Stomach (tissue), 19 donors: Measurements from ENCODE around the gene LSM3. TPM values are rescaled to one million over a fixed set of nuclear protein-coding genes. Genes with fewer than 3 reads are reported as not detected.
A peak's percentile ranks its signal among the peaks of the same experiment; 100 is the strongest.

Source experiments
- DNase-seq, 2 donors: peaks; one replicate each; pipeline versions ENCODE4 v3.0.0 to v3.0.0-alpha.2; 2013 to 2019
- H3K27ac ChIP-seq, 5 donors: fragments of 200-600 bp in 4 of 5; sonication (generic) in 4 of 5; one replicate each; pipeline ENCODE4 v1.5.1; 2013 to 2019; ENCODE audit warnings: mild to moderate bottlenecking in 1 of 5, moderate library complexity in 1 of 5
- H3K27me3 ChIP-seq, 3 donors: fragments of 200-600 bp; sonication (generic); one replicate each; pipeline ENCODE4 v1.5.1; 2017 to 2019; ENCODE audit warnings: mixed run types in 1 of 3
- H3K36me3 ChIP-seq, 4 donors: fragments of 200-600 bp; sonication (generic); 1 replicate in 3 of 4; 2 replicates in 1 of 4; pipeline ENCODE4 v1.5.1; 2016 to 2019
- H3K4me1 ChIP-seq, 4 donors: fragments of 200-600 bp; sonication (generic); one replicate each; pipeline ENCODE4 v1.5.1; 2016 to 2019
- H3K4me3 ChIP-seq, 4 donors: fragments of 200-600 bp; sonication (generic) in 3 of 4; one replicate each; pipeline ENCODE4 v1.5.1; 2016 to 2019; ENCODE audit warnings: mild to moderate bottlenecking in 1 of 4
- H3K9me3 ChIP-seq, 4 donors: fragments of 200-600 bp; sonication (generic); one replicate each; pipeline ENCODE4 v1.5.1; 2016 to 2019
- CTCF ChIP-seq, 7 experiments: fragments of 450-650 bp in 4 of 7; fragments of 200-600 bp in 3 of 7; sonication (generic) in 3 of 7; IDR thresholded peaks; one replicate each; pipeline ENCODE4 v1.5.1; 2016 to 2019; ENCODE audit warnings: antibody characterized with exemption in 7 of 7, control low read depth in 2 of 7, mild to moderate bottlenecking in 1 of 7
- EP300 ChIP-seq: sonication (generic); formaldehyde crosslinking; IDR thresholded peaks from one replicate; pipeline ENCODE4 v1.6.1; 2017; ENCODE audit warnings: antibody characterized with exemption
- POLR2A ChIP-seq, 4 donors: fragments of 450-650 bp; IDR thresholded peaks; one replicate each; pipeline ENCODE4 v1.6.1; 2016; ENCODE audit warnings: antibody characterized with exemption in 4 of 4, control low read depth in 2 of 4, mild to moderate bottlenecking in 1 of 4, moderate library complexity in 1 of 4
- POLR2AphosphoS5 ChIP-seq, 3 donors: sonication (generic); formaldehyde crosslinking; IDR thresholded peaks; one replicate each; pipeline ENCODE4 v1.6.1; 2016; ENCODE audit warnings: antibody characterized with exemption in 3 of 3
- WGBS, 5 donors: extraction: QIAGEN DNeasy Blood & Tissue Kit in 3 of 5; methylation state at CpG; one replicate each; pipeline versions ENCODE4 v1.1.5 to v1.1.7; 2013 to 2018; 5-methylcytosine and 5-hydroxymethylcytosine counted together
- intact Hi-C: fragments of 100-400 bp; cut with DNase I; formaldehyde crosslinking; loops from one replicate; pipeline ENCODE4 v1.15.1; 2023; ENCODE audit warnings: low total_unique reads
- long read RNA-seq, 10 donors: transcript quantifications; one replicate each; lab custom pipeline, GENCODE V29; 2026
- polyA plus RNA-seq, 3 donors: library from polyadenylated mRNA; stranded (reverse); fragments of 200-250 nt; gene quantifications; one replicate each; pipeline ENCODE4 v1.2.3, GENCODE V29; 2013
- total RNA-seq, 5 donors: library from RNA; depleted of rRNA; stranded (reverse); fragments of >200 nt; gene quantifications; one replicate each; pipeline versions ENCODE4 v1.1.0 to v1.2.3, GENCODE V29; 2014 to 2016
- donor health status: healthy with polysubstance abuse.
- donor health status: Bipolar disorder and iron deficiency.
- donor health status: healthy.

LSM3 gene
- total RNA-seq (10 to 100 TPM in 1 of 5 donors, 1 to 10 TPM in 4; 2.2 to 14.1 (median 6.1) TPM), polyA plus RNA-seq (10 to 100 TPM; 13.8 to 15.0 (median 14.2) TPM)
- long read RNA-seq, donor 1, transcript LSM3-201 (4 exons, 3,815 nt), result major isoform, 29 of 29 reads
- long read RNA-seq, donor 1, partial matches to known transcripts, result 0 of 29 reads
- long read RNA-seq, donor 1, other reads (novel, unspliced or antisense), result 0 of 29 reads
- long read RNA-seq, donor 2, transcript LSM3-201 (4 exons, 3,815 nt), result major isoform, 27 of 27 reads
- long read RNA-seq, donor 2, partial matches to known transcripts, result 0 of 27 reads
- long read RNA-seq, donor 2, other reads (novel, unspliced or antisense), result 0 of 27 reads
- long read RNA-seq, donor 3, transcript LSM3-201 (4 exons, 3,815 nt), result major isoform, 25 of 30 reads
- long read RNA-seq, donor 3, partial matches to known transcripts, result 5 of 30 reads
- long read RNA-seq, donor 3, other reads (novel, unspliced or antisense), result 0 of 30 reads
- long read RNA-seq, donor 4, transcript LSM3-201 (4 exons, 3,815 nt), result major isoform, 8 of 8 reads
- long read RNA-seq, donor 4, partial matches to known transcripts, result 0 of 8 reads
- long read RNA-seq, donor 4, other reads (novel, unspliced or antisense), result 0 of 8 reads
- long read RNA-seq, donor 5, transcript LSM3-201 (4 exons, 3,815 nt), result major isoform, 37 of 47 reads
- long read RNA-seq, donor 5, partial matches to known transcripts, result 10 of 47 reads
- long read RNA-seq, donor 5, other reads (novel, unspliced or antisense), result 0 of 47 reads
- long read RNA-seq, donor 6, result 0 reads
- long read RNA-seq, donor 7, transcript LSM3-201 (4 exons, 3,815 nt), result major isoform, 53 of 66 reads
- long read RNA-seq, donor 7, partial matches to known transcripts, result 13 of 66 reads
- long read RNA-seq, donor 7, other reads (novel, unspliced or antisense), result 0 of 66 reads
- long read RNA-seq, donor 8, transcript LSM3-201 (4 exons, 3,815 nt), result major isoform, 47 of 47 reads
- long read RNA-seq, donor 8, partial matches to known transcripts, result 0 of 47 reads
- long read RNA-seq, donor 8, other reads (novel, unspliced or antisense), result 0 of 47 reads
- long read RNA-seq, donor 9, transcript LSM3-201 (4 exons, 3,815 nt), result major isoform, 68 of 90 reads
- long read RNA-seq, donor 9, partial matches to known transcripts, result 22 of 90 reads
- long read RNA-seq, donor 9, other reads (novel, unspliced or antisense), result 0 of 90 reads
- long read RNA-seq, donor 10, transcript LSM3-201 (4 exons, 3,815 nt), result major isoform, 11 of 11 reads
- long read RNA-seq, donor 10, partial matches to known transcripts, result 0 of 11 reads
- long read RNA-seq, donor 10, other reads (novel, unspliced or antisense), result 0 of 11 reads

GRCh38 chr3:14178247-14179113, at the start of gene LSM3, which contains the start of gene XPC:
TSS of gene LSM3 (plus strand) at chr3:14178817. CDS start at chr3:14178861, 44 bp downstream.
TSS of gene XPC (minus strand) at chr3:14178601. CDS start at chr3:14178568, 33 bp downstream.
- peaks cover 0 to 23% (median 22%) of the 10 kb centered on the region in 4 donors for H3K36me3 ChIP-seq
- peak; percentile 94 to 99 (median 98) for TF ChIP-seq POLR2AphosphoS5 (IDR thresholded peaks at IDR 0.05)
- TF ChIP-seq POLR2A (IDR thresholded peaks at IDR 0.05), result peak in 2 of 4 donors; percentile 75 to 76
- TF ChIP-seq CTCF (IDR thresholded peaks at IDR 0.05), result no peak
- no peak for TF ChIP-seq EP300
- intact Hi-C loops, result loop anchor here (10.0 kb wide), 1 partner anchor 54 kb away; the partner anchor contains the start of genes CHCHD4 and TMEM43
- peak within 1 kb of the TSS; percentile 88 to 98 (median 95) for H3K27ac ChIP-seq
- peaks cover 18 to 78% (median 49%) of the 10 kb centered on the region in 4 donors for H3K4me1 ChIP-seq
- H3K27me3 ChIP-seq, result no peaks in the 10 kb centered on the region
- H3K4me3 ChIP-seq, result peak within 1 kb of the TSS; percentile 59 to 80 (median 70)
- H3K9me3 ChIP-seq, result no peaks in the 10 kb centered on the region
- WGBS, 5 donors, result 0 to 1% (median 0%) methylated on average over 65 to 78 of the region's 78 CpGs
- peak; percentile 98 to 99 for DNase-seq

GRCh38 chr3:14129296-14129695, 49.3 kb upstream of the LSM3 start:
- TF ChIP-seq POLR2A (IDR thresholded peaks at IDR 0.05) (no peak), EP300 (no peak), POLR2AphosphoS5 (IDR thresholded peaks at IDR 0.05) (no peak), CTCF (IDR thresholded peaks at IDR 0.05) (no peak)
- intact Hi-C loops, result loop anchor here (10.0 kb wide), 1 partner anchor 46 kb away; the partner anchor contains the start of genes LSM3 and XPC

GRCh38 chr3:14130230-14130629, 48.4 kb upstream of the LSM3 start:
- no peaks in the 10 kb centered on the region for H3K27me3 ChIP-seq
- H3K4me1 ChIP-seq, result peaks cover 10 to 29% (median 21%) of the 10 kb centered on the region in 4 donors
- intact Hi-C loops, result no loop called here
- no peak overlapping the region for H3K27ac ChIP-seq
- WGBS, 5 donors, result 90 to 97% (median 94%) methylated on average over 4 of the region's 4 CpGs
- TF ChIP-seq POLR2AphosphoS5 (IDR thresholded peaks at IDR 0.05) (no peak), CTCF (IDR thresholded peaks at IDR 0.05) (no peak), EP300 (no peak), POLR2A (IDR thresholded peaks at IDR 0.05) (no peak)
- no peak overlapping the region for H3K4me3 ChIP-seq
- no peak for DNase-seq
- no peaks in the 10 kb centered on the region for H3K9me3 ChIP-seq
- H3K36me3 ChIP-seq, result peaks cover 59 to 79% (median 71%) of the 10 kb centered on the region in 4 donors

More at GRCh38 chr3:14129296-14129695, 49.3 kb upstream of the LSM3 start:
- Histone ChIP-seq H3K27me3 (no peaks in the 10 kb centered on the region), H3K4me1 (peaks cover 10 to 29% (median 22%) of the 10 kb centered on the region in 4 donors), H3K27ac (no peak overlapping the region), H3K36me3 (peaks cover 50 to 70% (median 62%) of the 10 kb centered on the region in 4 donors), H3K4me3 (no peak overlapping the region), H3K9me3 (no peaks in the 10 kb centered on the region)
- no peak for DNase-seq
- WGBS, 5 donors, result 95 to 98% (median 97%) methylated on average over 6 of the region's 6 CpGs
